Measurements from ENCODE around the gene RINL. TPM values are rescaled to one million over a fixed set of nuclear protein-coding genes. Genes with fewer than 3 reads are reported as not detected.

The RINL gene
- total and polyA plus RNA-seq, 2 of the 4 experiments (the other 2 are of a cell fraction) = 0.72 to 1.9 TPM

DNA sequence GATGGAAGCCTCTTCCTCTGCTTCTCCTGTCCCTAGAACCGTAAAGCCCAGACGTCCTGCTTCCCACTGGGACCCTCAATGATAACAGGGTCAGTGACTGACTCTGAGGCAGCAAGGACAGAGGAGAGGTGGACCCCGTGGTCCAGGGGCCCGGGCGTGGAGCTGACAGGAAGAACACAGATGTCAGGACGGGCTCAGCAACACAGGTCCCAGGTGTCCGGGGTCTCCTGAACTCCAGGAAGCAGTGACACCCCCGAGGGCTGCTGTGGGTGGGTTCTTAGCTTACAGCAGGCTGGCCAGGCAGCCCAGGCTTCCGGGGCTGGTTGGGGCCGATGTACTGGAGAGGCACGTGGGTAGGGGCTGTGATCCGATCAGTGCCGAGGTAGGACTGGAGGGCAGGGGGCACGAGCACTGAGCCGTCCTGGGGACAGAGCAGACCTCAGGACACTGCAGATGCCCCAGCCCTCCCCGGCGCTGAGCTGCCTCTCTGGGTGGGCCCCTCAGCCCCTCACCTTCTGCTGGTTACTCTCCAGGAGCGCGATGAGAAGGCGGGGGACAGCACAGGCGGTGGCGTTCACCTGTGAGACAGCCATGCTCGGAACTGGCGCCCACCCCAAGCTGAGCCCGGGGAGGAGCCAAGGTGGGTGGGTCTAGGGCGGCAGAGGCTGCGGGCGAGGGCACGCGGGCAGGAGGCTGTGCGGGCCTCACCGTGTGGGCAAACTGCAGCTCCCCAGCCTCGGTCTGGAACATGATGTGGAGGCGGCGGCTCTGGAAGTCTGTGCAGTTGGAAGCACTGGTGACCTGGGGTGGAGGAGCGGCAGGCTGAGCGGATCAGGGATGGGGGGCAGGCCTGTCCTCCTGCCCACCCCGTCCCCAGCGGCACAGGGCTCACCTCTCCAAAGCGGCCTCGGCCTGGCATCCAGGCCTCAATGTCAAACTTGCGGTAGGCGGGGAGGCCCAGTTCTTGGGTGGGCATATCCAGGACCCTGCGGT lies 37.5 kb upstream of the RINL start:
- Histone ChIP-seq H3K9me1 (ENCODE audit: insufficient read depth, low read length) (no peaks in the 10 kb centered on the region), H3K4me2 (ENCODE audit: low read depth, low read length) (no peak overlapping the region), H4K5ac (ENCODE audit: low read depth, low read length) (no peak overlapping the region), H3K79me1 (ENCODE audit: low read depth in 1 of 2, low read length in 2 of 2) (no peaks in the 10 kb centered on the region), H3K23ac (ENCODE audit: low read depth, low read length) (no peak overlapping the region), H2AFZ (replicated peaks; ENCODE audit: low read length, poor library complexity) (no peak overlapping the region), H3K9ac (ENCODE audit: low read depth, low read length) (no peak overlapping the region), H2BK20ac (ENCODE audit: low read depth, low read length) (no peak overlapping the region), H3K4me1 (ENCODE audit: control insufficient read depth, insufficient read depth, low read length) (no peaks in the 10 kb centered on the region), H4K8ac (ENCODE audit: low read depth in 2 of 2, low read length in 2 of 2) (no peak overlapping the region), H3K36me3 (ENCODE audit: control insufficient read depth, insufficient read depth, low read length) (no peaks in the 10 kb centered on the region), H2AK9ac (replicated peaks; ENCODE audit: low read depth, low read length, poor library complexity) (no peak overlapping the region), H2BK15ac (ENCODE audit: low read depth, low read length) (no peak overlapping the region), H3K4me3 (ENCODE audit: insufficient read depth, low read depth, low read length) (no peak overlapping the region), H3K18ac (ENCODE audit: low read depth, low read length) (no peak overlapping the region), H3K14ac (replicated peaks; ENCODE audit: low read depth, low read length) (no peak overlapping the region), H2BK120ac (ENCODE audit: low read depth, low read length) (no peak overlapping the region), H3K9me3 (ENCODE audit: control insufficient read depth, insufficient read depth, low read length) (no peaks in the 10 kb centered on the region), H3K27ac (ENCODE audit: insufficient read depth, low read length) (no peak overlapping the region), H2AK5ac (ENCODE audit: low read depth, low read length) (no peak overlapping the region), H3K4ac (ENCODE audit: low read depth, low read length) (no peak overlapping the region), H4K20me1 (ENCODE audit: insufficient read depth, low read length) (no peaks in the 10 kb centered on the region; the same call in 1 of the 2 replicates), H2BK5ac (ENCODE audit: low read depth, low read length, poor library complexity, severe bottlenecking) (no peak overlapping the region), H4K91ac (ENCODE audit: insufficient read depth, low read depth, low read length) (no peak overlapping the region), H3K27me3 (ENCODE audit: control insufficient read depth, insufficient read depth, low read length) (peaks cover 4% of the 10 kb centered on the region; the same call in 1 of the 2 replicates), H3K56ac (ENCODE audit: extremely low read depth, insufficient read depth, low read length) (no peak overlapping the region)
- ATAC-seq (ENCODE audit: low read depth) = no peak
- ChIA-PET POLR2A (ENCODE audit: unreplicated experiment) (no interaction called here), CTCF (interaction anchor here (0.6 to 0.9 kb wide), 2 partner anchors 12 to 25 kb away, joined by 3 read pairs; no protein-coding TSS in a partner anchor)
- dilution Hi-C loops (cut with HindIII; ENCODE audit: low sequenced_read_pairs, unreplicated experiment) = no loop called here
- TF ChIP-seq, protein P1, sequence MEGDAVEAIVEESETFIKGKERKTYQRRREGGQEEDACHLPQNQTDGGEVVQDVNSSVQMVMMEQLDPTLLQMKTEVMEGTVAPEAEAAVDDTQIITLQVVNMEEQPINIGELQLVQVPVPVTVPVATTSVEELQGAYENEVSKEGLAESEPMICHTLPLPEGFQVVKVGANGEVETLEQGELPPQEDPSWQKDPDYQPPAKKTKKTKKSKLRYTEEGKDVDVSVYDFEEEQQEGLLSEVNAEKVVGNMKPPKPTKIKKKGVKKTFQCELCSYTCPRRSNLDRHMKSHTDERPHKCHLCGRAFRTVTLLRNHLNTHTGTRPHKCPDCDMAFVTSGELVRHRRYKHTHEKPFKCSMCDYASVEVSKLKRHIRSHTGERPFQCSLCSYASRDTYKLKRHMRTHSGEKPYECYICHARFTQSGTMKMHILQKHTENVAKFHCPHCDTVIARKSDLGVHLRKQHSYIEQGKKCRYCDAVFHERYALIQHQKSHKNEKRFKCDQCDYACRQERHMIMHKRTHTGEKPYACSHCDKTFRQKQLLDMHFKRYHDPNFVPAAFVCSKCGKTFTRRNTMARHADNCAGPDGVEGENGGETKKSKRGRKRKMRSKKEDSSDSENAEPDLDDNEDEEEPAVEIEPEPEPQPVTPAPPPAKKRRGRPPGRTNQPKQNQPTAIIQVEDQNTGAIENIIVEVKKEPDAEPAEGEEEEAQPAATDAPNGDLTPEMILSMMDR (conservative IDR thresholded peaks at IDR 0.05; ENCODE audit: low read depth, low read length) = no peak
- TF ChIP-seq CHD1 (IDR thresholded peaks at IDR 0.05; ENCODE audit: low read depth, low read length) (no peak), RFX5 (IDR thresholded peaks at IDR 0.05; ENCODE audit: low read depth, low read length) (no peak), MAZ (IDR thresholded peaks at IDR 0.05; ENCODE audit: borderline replicate concordance, low read depth, low read length) (no peak)
- intact Hi-C loops (cut with micrococcal nuclease) = no loop called here
- no TSS peak for BruUV-seq (replicated peaks)
- in situ Hi-C loops (cut with MboI; ENCODE audit: low sequenced_read_pairs) = loop anchor here (25.0 kb wide), 1 partner anchor 178 kb away; the partner anchor contains the start of gene CAPN12
- DNase-seq = no peak
- 98% methylated on average over 13 of the region's 44 CpGs; no CpG with 5 or more reads in 1 of the 2 experiments for WGBS, 2 experiments (ENCODE audit: extremely low coverage in 2 of 2, insufficient read length in 1 of 2)
